Tibial nerve (tissue), 4 donors: ENCODE data around the gene ABCA6. TPM values are rescaled to one million over a fixed set of nuclear protein-coding genes. Genes with fewer than 3 reads are reported as not detected.

Experiments
- DNase-seq, 2 donors: peaks; one replicate each; pipeline ENCODE4 v3.0.0-alpha.2; 2019; ENCODE audit warnings: low spot score in 2 of 2
- H3K27ac ChIP-seq, 4 donors: fragments of 200-600 bp; sonication (generic) in 3 of 4; one replicate each; pipeline ENCODE4 v1.5.1; 2017 to 2019; ENCODE audit warnings: mild to moderate bottlenecking in 1 of 4
- H3K27me3 ChIP-seq, 2 donors: fragments of 200-600 bp; sonication (generic) in 1 of 2; one replicate each; pipeline versions ENCODE4 v1.5.1 to v1.6.0; 2017 to 2019
- H3K36me3 ChIP-seq, 3 donors: fragments of 200-600 bp; sonication (generic); one replicate each; pipeline ENCODE4 v1.5.1; 2018 to 2019
- H3K4me1 ChIP-seq, 4 donors: fragments of 200-600 bp; sonication (generic) in 3 of 4; one replicate each; pipeline ENCODE4 v1.5.1; 2017 to 2019
- H3K4me3 ChIP-seq, 4 donors: fragments of 200-600 bp; sonication (generic) in 3 of 4; one replicate each; pipeline ENCODE4 v1.5.1; 2017 to 2019; ENCODE audit warnings: mild to moderate bottlenecking in 1 of 4, moderate library complexity in 1 of 4
- H3K9me3 ChIP-seq, 4 donors: fragments of 200-600 bp; sonication (generic) in 3 of 4; one replicate each; pipeline ENCODE4 v1.5.1; 2017 to 2019
- EP300 ChIP-seq, 2 donors: sonication (generic); formaldehyde crosslinking; IDR thresholded peaks; one replicate each; pipeline ENCODE4 v1.6.1; 2017; ENCODE audit warnings: antibody characterized with exemption in 2 of 2, mild to moderate bottlenecking in 1 of 2
- POLR2A ChIP-seq, 2 donors: fragments of 450-650 bp; IDR thresholded peaks; one replicate each; pipeline ENCODE4 v1.6.1; 2017; ENCODE audit warnings: antibody characterized with exemption in 2 of 2, mild to moderate bottlenecking in 2 of 2, moderate library complexity in 2 of 2
- WGBS, 2 donors: methylation state at CpG; one replicate each; pipeline ENCODE4 v1.1.5; 2018; 5-methylcytosine and 5-hydroxymethylcytosine counted together
- total RNA-seq, 4 donors: library from RNA; depleted of rRNA; stranded (reverse); fragments of >200 nt; gene quantifications; one replicate each; pipeline ENCODE4 v1.1.0, GENCODE V29; 2016
- TF ChIP-seq, protein P1 (sequence below), 5 experiments: fragments of 200-600 bp in 3 of 5; fragments of 450-650 bp in 2 of 5; sonication (generic) in 3 of 5; IDR thresholded peaks; one replicate each; pipeline ENCODE4 v1.5.1; 2016 to 2019; ENCODE audit warnings: antibody characterized with exemption in 5 of 5, mild to moderate bottlenecking in 3 of 5, moderate library complexity in 2 of 5

Gene ABCA6
- total RNA-seq, 4 donors from 2014 or later = 218 to 308 (median 279) TPM

DNA sequence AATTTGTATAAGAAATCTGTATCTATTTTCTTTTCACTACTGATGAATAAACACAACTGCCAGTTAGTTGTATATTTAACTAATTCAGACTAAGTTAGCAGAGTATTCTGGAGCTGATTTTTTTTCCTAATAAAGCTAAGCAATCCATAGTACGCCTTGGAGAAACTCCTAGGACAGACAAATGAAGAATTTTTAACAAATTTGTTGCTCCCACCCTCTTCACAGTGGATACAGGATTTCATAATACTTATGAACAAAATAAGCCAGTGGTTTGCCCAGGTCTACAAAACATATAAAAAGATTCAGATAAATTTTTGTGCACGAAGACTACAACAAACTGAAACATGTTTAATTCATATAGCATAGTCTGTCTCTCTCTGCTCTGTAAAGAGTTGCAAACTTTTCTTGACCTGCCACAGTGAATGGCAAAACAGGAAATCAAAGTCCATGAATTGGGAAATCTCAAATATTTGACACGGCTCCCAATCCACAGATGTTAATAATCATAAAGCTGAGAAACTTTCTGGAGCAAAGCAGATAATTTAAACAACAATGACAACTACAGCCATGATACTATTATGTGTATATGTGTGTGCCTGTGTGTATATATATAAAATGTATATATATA lies 594 bp upstream of the ABCA6 start:
- Histone ChIP-seq H3K4me3 (peak overlapping the region in 3 of 4 donors; percentile 27 to 53 (median 48)), H3K27me3 (no peaks in the 10 kb centered on the region), H3K9me3 (peaks cover 0 to 10% (median 3%) of the 10 kb centered on the region in 4 donors), H3K36me3 (peaks cover 0 to 15% (median under 1%) of the 10 kb centered on the region in 3 donors), H3K27ac (peak overlapping the region; percentile 19 to 86 (median 57)), H3K4me1 (peaks cover 0 to 32% (median 6%) of the 10 kb centered on the region in 4 donors)
- peak in 1 of 2 donors; percentile 54 for DNase-seq
- peak in 1 of 2 donors; percentile 67 for TF ChIP-seq EP300 (IDR thresholded peaks at IDR 0.05)
- TF ChIP-seq, protein P1, sequence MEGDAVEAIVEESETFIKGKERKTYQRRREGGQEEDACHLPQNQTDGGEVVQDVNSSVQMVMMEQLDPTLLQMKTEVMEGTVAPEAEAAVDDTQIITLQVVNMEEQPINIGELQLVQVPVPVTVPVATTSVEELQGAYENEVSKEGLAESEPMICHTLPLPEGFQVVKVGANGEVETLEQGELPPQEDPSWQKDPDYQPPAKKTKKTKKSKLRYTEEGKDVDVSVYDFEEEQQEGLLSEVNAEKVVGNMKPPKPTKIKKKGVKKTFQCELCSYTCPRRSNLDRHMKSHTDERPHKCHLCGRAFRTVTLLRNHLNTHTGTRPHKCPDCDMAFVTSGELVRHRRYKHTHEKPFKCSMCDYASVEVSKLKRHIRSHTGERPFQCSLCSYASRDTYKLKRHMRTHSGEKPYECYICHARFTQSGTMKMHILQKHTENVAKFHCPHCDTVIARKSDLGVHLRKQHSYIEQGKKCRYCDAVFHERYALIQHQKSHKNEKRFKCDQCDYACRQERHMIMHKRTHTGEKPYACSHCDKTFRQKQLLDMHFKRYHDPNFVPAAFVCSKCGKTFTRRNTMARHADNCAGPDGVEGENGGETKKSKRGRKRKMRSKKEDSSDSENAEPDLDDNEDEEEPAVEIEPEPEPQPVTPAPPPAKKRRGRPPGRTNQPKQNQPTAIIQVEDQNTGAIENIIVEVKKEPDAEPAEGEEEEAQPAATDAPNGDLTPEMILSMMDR (IDR thresholded peaks at IDR 0.05) = no peak
- WGBS, 2 donors = 21 to 24% methylated on average over 3 of the region's 3 CpGs

DNA sequence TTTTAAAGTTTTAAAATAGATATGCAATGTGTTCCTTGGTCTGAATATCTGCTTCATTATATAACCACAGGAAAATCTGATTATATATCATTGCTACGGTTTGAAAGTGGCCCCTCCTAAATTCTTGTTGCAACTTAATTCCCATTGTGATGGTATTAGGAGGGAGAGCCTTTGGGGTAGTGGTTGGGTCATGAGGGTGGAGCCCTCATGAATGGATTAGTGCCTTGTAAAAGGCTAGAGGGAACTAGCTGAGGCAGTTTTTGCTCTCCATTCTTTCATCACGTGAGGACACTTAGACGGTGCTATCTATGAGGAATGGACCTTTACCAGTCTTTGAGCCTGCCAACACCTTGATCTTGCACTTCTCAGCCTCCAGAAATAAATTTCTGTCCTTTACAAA lies 7.6 kb downstream of the ABCA6 start:
- no peak overlapping the region for H3K4me3 ChIP-seq
- H3K9me3 ChIP-seq = peaks cover 0 to 17% (median 6%) of the 10 kb centered on the region in 4 donors
- H3K36me3 ChIP-seq = peaks cover 0 to 92% (median 4%) of the 10 kb centered on the region in 3 donors
- DNase-seq = no peak
- WGBS, 2 donors = 71 to 72% methylated on average over 3 of the region's 3 CpGs
- no peaks in the 10 kb centered on the region for H3K4me1 ChIP-seq
- TF ChIP-seq EP300 (IDR thresholded peaks at IDR 0.05) (no peak), POLR2A (IDR thresholded peaks at IDR 0.05) (no peak)
- TF ChIP-seq, protein P1 (IDR thresholded peaks at IDR 0.05) = no peak
- H3K27me3 ChIP-seq = no peaks in the 10 kb centered on the region
- H3K27ac ChIP-seq = no peak overlapping the region

DNA sequence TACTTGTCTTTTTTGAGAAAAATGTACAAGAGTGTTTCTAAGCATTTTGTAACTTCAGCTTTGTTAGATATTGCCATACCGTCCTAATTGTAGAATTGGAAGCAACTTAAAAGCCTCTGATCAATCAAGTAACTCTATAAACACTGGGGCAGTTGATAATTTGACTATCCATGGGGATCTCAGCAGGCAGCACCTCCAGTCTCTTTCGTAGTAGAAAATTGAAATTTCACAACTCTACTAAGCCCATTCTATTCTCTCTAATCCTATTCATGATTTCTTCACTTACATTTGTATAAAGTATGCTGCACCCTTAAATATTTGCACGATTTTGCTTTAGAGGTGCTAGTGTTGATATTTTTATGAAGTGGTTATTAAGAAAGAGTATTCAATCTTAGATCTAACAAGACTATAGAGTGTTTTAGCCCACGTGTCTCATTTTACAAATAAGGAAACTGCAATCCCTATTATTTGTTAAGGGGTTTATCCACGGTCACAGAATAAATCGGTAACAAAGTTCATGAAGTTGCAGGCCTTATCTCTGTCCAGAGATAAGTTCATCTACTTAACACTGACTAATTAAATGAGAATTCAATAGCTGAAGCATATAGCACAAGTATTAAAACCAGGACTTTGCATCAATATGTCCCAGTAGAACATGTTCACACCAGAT lies 10.9 kb downstream of the ABCA6 start:
- Histone ChIP-seq H3K4me1 (peaks cover 0 to 4% (median 0%) of the 10 kb centered on the region in 4 donors), H3K27ac (no peak overlapping the region), H3K36me3 (peaks cover 0 to 90% (median 0%) of the 10 kb centered on the region in 3 donors), H3K4me3 (no peak overlapping the region), H3K9me3 (no peaks in the 10 kb centered on the region), H3K27me3 (no peaks in the 10 kb centered on the region)
- DNase-seq = no peak
- TF ChIP-seq, protein P1 (IDR thresholded peaks at IDR 0.05) = no peak
- TF ChIP-seq EP300 (IDR thresholded peaks at IDR 0.05) (no peak), POLR2A (IDR thresholded peaks at IDR 0.05) (no peak)
- WGBS, 2 donors = 83 to 87% methylated on average over 6 of the region's 6 CpGs

DNA sequence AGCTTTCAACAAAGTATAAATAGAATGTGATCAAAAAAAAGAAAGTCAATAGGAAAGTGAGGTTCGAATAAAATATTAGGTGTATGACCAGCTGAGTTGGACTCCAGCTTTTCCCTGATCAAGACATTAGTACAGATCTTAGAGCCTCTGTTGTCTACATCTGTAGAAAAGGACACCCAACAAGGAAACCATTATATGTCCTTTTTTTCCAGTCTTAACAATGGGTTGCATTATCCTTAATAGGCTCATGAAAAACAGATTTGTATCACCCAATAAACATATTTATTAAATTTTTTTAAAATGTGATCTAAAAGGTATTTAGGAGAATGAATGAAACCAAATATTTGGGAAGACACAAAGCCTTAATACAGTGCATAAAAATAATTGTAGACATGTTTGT lies 18.1 kb downstream of the ABCA6 start:
- Histone ChIP-seq H3K27me3 (no peaks in the 10 kb centered on the region), H3K4me3 (no peak overlapping the region), H3K4me1 (peaks cover 0 to 10% (median 3%) of the 10 kb centered on the region in 4 donors), H3K9me3 (no peaks in the 10 kb centered on the region), H3K36me3 (peaks cover 0 to 56% (median 0%) of the 10 kb centered on the region in 3 donors), H3K27ac (no peak overlapping the region)
- no peak for TF ChIP-seq POLR2A (IDR thresholded peaks at IDR 0.05)
- 55 to 79% methylated on average over 1 of the region's 1 CpG for WGBS, 2 donors
- no peak for DNase-seq

DNA sequence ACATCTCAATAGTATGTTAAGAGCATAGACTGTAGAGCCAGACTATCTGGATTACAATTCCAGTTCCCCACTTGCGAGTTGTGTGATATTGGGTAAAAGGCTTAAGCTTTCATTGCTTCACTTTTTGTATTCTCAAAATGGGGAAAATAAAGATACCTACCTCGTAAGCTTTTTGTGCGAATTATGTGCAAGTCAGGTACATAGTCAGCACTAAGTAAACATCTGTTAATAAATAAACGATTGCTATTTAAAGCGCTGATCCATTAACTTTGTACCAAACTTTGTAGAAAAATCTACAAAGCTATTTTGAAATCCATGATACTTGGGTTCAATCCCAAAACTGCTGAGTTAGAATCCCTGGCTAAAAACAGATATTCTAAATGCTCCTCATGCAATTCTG lies 19.6 kb downstream of the ABCA6 start:
- 93 to 99% methylated on average over 5 of the region's 5 CpGs for WGBS, 2 donors
- Histone ChIP-seq H3K4me3 (no peak overlapping the region), H3K9me3 (no peaks in the 10 kb centered on the region), H3K4me1 (peaks cover 0 to 20% (median 6%) of the 10 kb centered on the region in 4 donors), H3K36me3 (peaks cover 0 to 47% (median 0%) of the 10 kb centered on the region in 3 donors), H3K27ac (no peak overlapping the region), H3K27me3 (no peaks in the 10 kb centered on the region)
- DNase-seq = no peak
- TF ChIP-seq, protein P1 (IDR thresholded peaks at IDR 0.05) = no peak
- TF ChIP-seq EP300 (IDR thresholded peaks at IDR 0.05) (no peak), POLR2A (IDR thresholded peaks at IDR 0.05) (no peak)
